Body of pancreas (tissue), 4 donors: ENCODE results near the gene MYO1E. TPM values are rescaled to one million over a fixed set of nuclear protein-coding genes. Genes with fewer than 3 reads are reported as not detected.

Experiments used
- ATAC-seq: fragments of 150-250 bp; one replicate; pipeline ENCODE4 v1.9.1; 2016
- DNase-seq, 4 donors: peaks; one replicate each; pipeline ENCODE4 v3.0.0-alpha.2; 2019
- H3K27ac ChIP-seq, 4 donors: fragments of 200-600 bp; sonication (generic); 1 replicate in 3 of 4; 2 replicates in 1 of 4; pipeline versions ENCODE4 v1.5.1 to v1.6.1; 2016 to 2019; ENCODE audit warnings: mild to moderate bottlenecking in 1 of 4, mixed read lengths in 1 of 4, moderate library complexity in 1 of 4
- H3K27me3 ChIP-seq, 2 donors: fragments of 200-600 bp; sonication (generic); one replicate each; pipeline ENCODE4 v1.6.0; 2016; ENCODE audit warnings: mild to moderate bottlenecking in 1 of 2
- H3K36me3 ChIP-seq, 2 donors: fragments of 200-600 bp; sonication (generic); replicated peaks in 1 of 2; 2 replicates each; pipeline ENCODE4 v1.5.1; 2016; ENCODE audit warnings: low read depth in 2 of 2; ENCODE audit not compliant: insufficient read depth in 1 of 2
- H3K4me1 ChIP-seq: fragments of 200-600 bp; sonication (generic); one replicate; pipeline ENCODE4 v1.6.0; 2016
- H3K4me3 ChIP-seq, 2 donors: fragments of 200-600 bp; sonication (generic); 1 replicate in 1 of 2; 2 replicates in 1 of 2; pipeline ENCODE4 v1.5.1; 2016 to 2019
- H3K9me3 ChIP-seq, 3 donors: fragments of 200-600 bp; sonication (generic); 1 replicate in 2 of 3; 2 replicates in 1 of 3; pipeline ENCODE4 v1.5.1; 2016
- CTCF ChIP-seq, 7 experiments: fragments of 450-650 bp in 4 of 7; fragments of 200-600 bp in 3 of 7; sonication (generic) in 3 of 7; IDR thresholded peaks; one replicate each; pipeline ENCODE4 v1.5.1; 2016 to 2019; ENCODE audit warnings: antibody characterized with exemption in 7 of 7
- POLR2A ChIP-seq, 3 donors: fragments of 450-650 bp; IDR thresholded peaks; one replicate each; pipeline ENCODE4 v1.6.1; 2016; ENCODE audit warnings: antibody characterized with exemption in 3 of 3, mild to moderate bottlenecking in 2 of 3
- WGBS, 2 donors: methylation state at CpG; one replicate each; pipeline ENCODE4 v1.1.5; 2017; 5-methylcytosine and 5-hydroxymethylcytosine counted together
- intact Hi-C: fragments of 100-400 bp; cut with DNase I; formaldehyde crosslinking; loops from one replicate; pipeline ENCODE4 v1.15.1; 2023
- total RNA-seq, 2 donors: library from RNA; depleted of rRNA; stranded (reverse); fragments of >200 nt; gene quantifications; one replicate each; pipeline ENCODE4 v1.1.0, GENCODE V29; 2016

MYO1E gene
- total RNA-seq, 2 donors from 2014 or later: 14.0 to 48.5 TPM

- Histone ChIP-seq H3K27ac (no peak overlapping the region), H3K4me3 (no peak overlapping the region), H3K36me3 (no peaks in the 10 kb centered on the region), H3K4me1 (peaks cover 7% of the 10 kb centered on the region), H3K9me3 (no peaks in the 10 kb centered on the region), H3K27me3 (no peaks in the 10 kb centered on the region)
- DNase-seq (no peak), ATAC-seq (no peak)
- TF ChIP-seq CTCF (IDR thresholded peaks at IDR 0.05) (no peak), POLR2A (IDR thresholded peaks at IDR 0.05) (no peak)
- intact Hi-C loops: no loop called here
- WGBS, 2 donors: 74 to 81% methylated on average over 7 to 10 of the region's 10 CpGs
Measured at GRCh38 chr15:59335207-59335786, 37.4 kb downstream of the MYO1E start.

DNA sequence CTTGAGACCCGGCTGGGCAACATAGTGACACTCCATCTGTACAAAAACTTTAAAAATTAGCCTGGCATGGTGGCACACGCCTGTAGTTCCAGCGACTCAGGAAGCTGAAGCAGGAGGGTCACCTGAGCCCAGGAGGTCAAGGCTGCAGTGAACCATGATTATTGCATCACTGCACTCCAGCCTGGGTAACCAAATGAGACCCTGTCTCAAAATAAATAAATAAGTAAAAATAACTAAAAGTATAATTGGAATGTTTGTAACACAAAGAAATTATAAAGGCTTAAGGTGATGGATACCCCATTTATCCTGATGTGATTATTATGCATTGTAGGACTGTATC is 38.6 kb downstream of the MYO1E start:
- DNase-seq: no peak
- TF ChIP-seq POLR2A (IDR thresholded peaks at IDR 0.05) (no peak), CTCF (IDR thresholded peaks at IDR 0.05) (no peak)

GRCh38 chr15:59333401-59334075 is 39.1 kb downstream of the MYO1E start:
- H3K27ac ChIP-seq: peak overlapping the region in 1 of 4 donors; percentile 29
- no peak for ATAC-seq
- DNase-seq: no peak
- TF ChIP-seq CTCF (IDR thresholded peaks at IDR 0.05) (no peak), POLR2A (IDR thresholded peaks at IDR 0.05) (no peak)
- H3K27me3 ChIP-seq: no peaks in the 10 kb centered on the region
- peaks cover 24% of the 10 kb centered on the region for H3K4me1 ChIP-seq
- WGBS, 2 donors: 78 to 89% methylated on average over 6 of the region's 6 CpGs
- H3K9me3 ChIP-seq: no peaks in the 10 kb centered on the region
- intact Hi-C loops: no loop called here
- H3K36me3 ChIP-seq: no peaks in the 10 kb centered on the region
- no peak overlapping the region for H3K4me3 ChIP-seq

More for the DNA sequence above, 38.6 kb downstream of the MYO1E start:
- 77 to 93% methylated on average over 3 of the region's 3 CpGs for whole genome bisulfite sequencing, 2 donors
- no peaks in the 10 kb centered on the region for H3K27me3 ChIP-seq
- peak overlapping the region in 1 of 4 donors; percentile 29 for H3K27ac ChIP-seq
- H3K4me1 ChIP-seq: peaks cover 19% of the 10 kb centered on the region
- no peaks in the 10 kb centered on the region for H3K36me3 ChIP-seq
- H3K4me3 ChIP-seq: no peak overlapping the region
- ATAC-seq: no peak
- H3K9me3 ChIP-seq: no peaks in the 10 kb centered on the region
- intact Hi-C loops: no loop called here

DNA sequence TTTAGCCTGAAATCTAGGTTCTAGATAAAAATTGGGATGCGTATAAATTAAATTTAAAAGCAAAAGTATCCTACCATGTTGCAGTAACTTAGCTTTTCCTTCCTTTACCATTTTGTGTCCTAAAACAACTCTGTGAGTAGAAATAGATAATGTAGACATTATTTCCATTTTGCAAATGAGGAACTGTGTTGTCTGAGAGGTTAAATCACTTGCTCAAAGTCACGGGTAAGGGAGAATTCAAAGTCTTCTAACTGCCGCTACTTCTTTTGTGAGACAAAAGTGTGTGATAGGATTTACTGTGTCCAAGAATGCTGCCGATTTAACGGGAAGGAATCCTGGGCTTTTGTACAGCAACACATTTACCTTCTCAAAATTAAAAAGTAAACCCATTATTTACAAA is 40.7 kb downstream of the MYO1E start:
- no peaks in the 10 kb centered on the region for H3K36me3 ChIP-seq
- no peaks in the 10 kb centered on the region for H3K27me3 ChIP-seq
- WGBS, 2 donors: 82 to 87% methylated on average over 5 of the region's 5 CpGs
- no peak for ATAC-seq
- DNase-seq: no peak
- no peak overlapping the region for H3K4me3 ChIP-seq
- TF ChIP-seq CTCF (IDR thresholded peaks at IDR 0.05): no peak
- TF ChIP-seq POLR2A (IDR thresholded peaks at IDR 0.05): no peak
- no peak overlapping the region for H3K27ac ChIP-seq
- no peaks in the 10 kb centered on the region for H3K9me3 ChIP-seq
- intact Hi-C loops: no loop called here
- peaks cover 25% of the 10 kb centered on the region for H3K4me1 ChIP-seq

DNA sequence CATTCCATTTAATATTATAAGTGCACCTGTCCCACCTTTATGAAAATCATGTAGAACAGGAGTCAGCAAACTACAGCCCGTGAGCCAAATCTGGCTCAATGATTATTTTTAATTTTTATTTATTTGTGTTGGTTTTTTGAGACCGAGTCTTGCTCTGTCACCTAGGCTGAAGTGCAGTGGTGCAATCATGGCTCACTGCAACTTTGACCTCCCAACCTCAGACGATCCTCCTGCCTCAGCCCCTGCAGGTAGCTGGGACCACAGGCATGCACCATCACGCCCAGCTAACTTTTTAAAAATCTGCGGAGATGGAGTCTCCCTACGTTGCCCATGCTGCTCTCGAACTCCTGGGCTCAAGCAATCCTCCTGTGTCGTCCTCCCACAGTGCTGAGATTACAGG is 42.0 kb downstream of the MYO1E start:
- intact Hi-C loops: no loop called here
- WGBS, 2 donors: 82 to 91% methylated on average over 8 of the region's 8 CpGs
- Histone ChIP-seq H3K4me1 (peaks cover 25% of the 10 kb centered on the region), H3K4me3 (no peak overlapping the region), H3K9me3 (no peaks in the 10 kb centered on the region), H3K27ac (peak overlapping the region in 3 of 4 donors; percentile 46 to 76 (median 66)), H3K27me3 (no peaks in the 10 kb centered on the region), H3K36me3 (no peaks in the 10 kb centered on the region)
- ATAC-seq: no peak
- TF ChIP-seq CTCF (IDR thresholded peaks at IDR 0.05): no peak
- no peak for TF ChIP-seq POLR2A (IDR thresholded peaks at IDR 0.05)
- no peak for DNase-seq
